Neural progenitor cell (in vitro differentiated cells): ENCODE data around the gene AREG.
A peak's percentile ranks its signal among the peaks of the same experiment; 100 is the strongest.

Experiments used
- EZH2 ChIP-seq: fragments of 200-600 bp; sonication (generic); IDR thresholded peaks from 2 replicates; pipeline ENCODE4 v1.6.1; 2017; ENCODE audit warnings: antibody characterized with exemption, mild to moderate bottlenecking, moderate library complexity
- TF ChIP-seq, protein P1 (sequence below): fragments of 200-600 bp; sonication (generic); IDR thresholded peaks from 2 replicates; pipeline ENCODE4 v1.5.1; 2017; ENCODE audit warnings: antibody characterized with exemption, mild to moderate bottlenecking

DNA sequence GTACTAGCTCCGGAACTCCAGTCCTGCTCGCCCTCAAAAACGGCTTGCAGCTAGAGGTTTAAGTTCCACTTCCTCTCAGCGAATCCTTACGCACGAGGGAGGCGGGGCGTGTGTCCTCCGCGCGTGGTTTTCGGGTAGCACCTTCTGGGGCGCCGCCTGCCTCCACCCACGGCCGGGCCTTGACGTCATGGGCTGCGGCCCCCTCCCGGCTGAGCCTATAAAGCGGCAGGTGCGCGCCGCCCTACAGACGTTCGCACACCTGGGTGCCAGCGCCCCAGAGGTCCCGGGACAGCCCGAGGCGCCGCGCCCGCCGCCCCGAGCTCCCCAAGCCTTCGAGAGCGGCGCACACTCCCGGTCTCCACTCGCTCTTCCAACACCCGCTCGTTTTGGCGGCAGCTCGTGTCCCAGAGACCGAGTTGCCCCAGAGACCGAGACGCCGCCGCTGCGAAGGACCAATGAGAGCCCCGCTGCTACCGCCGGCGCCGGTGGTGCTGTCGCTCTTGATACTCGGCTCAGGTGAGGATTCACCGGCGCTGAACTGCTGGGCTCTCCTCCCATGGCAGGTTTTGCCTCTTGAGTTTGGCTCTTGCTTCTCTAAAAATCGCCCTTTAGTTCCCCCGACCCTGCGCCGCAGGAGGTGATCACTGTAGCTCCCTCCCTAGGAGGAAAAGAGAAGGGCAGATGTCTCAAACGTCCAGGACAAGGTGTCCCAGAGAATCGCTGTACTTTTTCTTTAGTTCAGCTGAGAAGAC, at the start of gene AREG:
- TF ChIP-seq, protein P1, sequence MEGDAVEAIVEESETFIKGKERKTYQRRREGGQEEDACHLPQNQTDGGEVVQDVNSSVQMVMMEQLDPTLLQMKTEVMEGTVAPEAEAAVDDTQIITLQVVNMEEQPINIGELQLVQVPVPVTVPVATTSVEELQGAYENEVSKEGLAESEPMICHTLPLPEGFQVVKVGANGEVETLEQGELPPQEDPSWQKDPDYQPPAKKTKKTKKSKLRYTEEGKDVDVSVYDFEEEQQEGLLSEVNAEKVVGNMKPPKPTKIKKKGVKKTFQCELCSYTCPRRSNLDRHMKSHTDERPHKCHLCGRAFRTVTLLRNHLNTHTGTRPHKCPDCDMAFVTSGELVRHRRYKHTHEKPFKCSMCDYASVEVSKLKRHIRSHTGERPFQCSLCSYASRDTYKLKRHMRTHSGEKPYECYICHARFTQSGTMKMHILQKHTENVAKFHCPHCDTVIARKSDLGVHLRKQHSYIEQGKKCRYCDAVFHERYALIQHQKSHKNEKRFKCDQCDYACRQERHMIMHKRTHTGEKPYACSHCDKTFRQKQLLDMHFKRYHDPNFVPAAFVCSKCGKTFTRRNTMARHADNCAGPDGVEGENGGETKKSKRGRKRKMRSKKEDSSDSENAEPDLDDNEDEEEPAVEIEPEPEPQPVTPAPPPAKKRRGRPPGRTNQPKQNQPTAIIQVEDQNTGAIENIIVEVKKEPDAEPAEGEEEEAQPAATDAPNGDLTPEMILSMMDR = peak; percentile 64
- peak; percentile 66 for TF ChIP-seq EZH2
